Epidermal melanocyte (primary cell): Measurements from ENCODE around the gene THOP1.
A peak's percentile ranks its signal among the peaks of the same experiment; 100 is the strongest.
"Not testable (repeated sequence)": the region's sequence is repeated elsewhere in the genome, so short reads cannot be mapped to it uniquely, and the experiment has no call there.

Source experiments
- DNase-seq: peaks from one replicate; pipeline ENCODE4 v3.0.0; 2011; ENCODE audit warnings: low spot score; ENCODE audit not compliant: insufficient read length

The THOP1 gene

GRCh38 chr19:2782936-2783780, 2.1 kb upstream of the THOP1 start, which contains the start of gene SGTA:
Gene SGTA, minus strand, starts transcription at chr19:2783273. Its CDS starts 14,205 bp downstream, at chr19:2769068.
- peak; percentile 99 for DNase-seq

- DNase-seq: no peak
Observed at GRCh38 chr19:2783781-2784145, 1.5 kb upstream of the THOP1 start.

- DNase-seq: no peak
Observed at GRCh38 chr19:2787115-2787514, 1.8 kb downstream of the THOP1 start.

- no peak for DNase-seq
Observed at GRCh38 chr19:2788237-2788636, 2.9 kb downstream of the THOP1 start.

GRCh38 chr19:2790194-2790556, 4.9 kb downstream of the THOP1 start:
- no peak for DNase-seq

GRCh38 chr19:2790557-2791271, 5.4 kb downstream of the THOP1 start:
- DNase-seq: no peak

- DNase-seq: no peak
Observed at GRCh38 chr19:2791440-2791839, 6.1 kb downstream of the THOP1 start.

GRCh38 chr19:2791876-2792275, 6.6 kb downstream of the THOP1 start:
- DNase-seq: no peak

GRCh38 chr19:2792666-2793065, 7.4 kb downstream of the THOP1 start:
- DNase-seq: not testable (repeated sequence)

GRCh38 chr19:2793126-2793525, 7.8 kb downstream of the THOP1 start:
- DNase-seq: no peak

- no peak for DNase-seq
Observed at GRCh38 chr19:2793577-2793976, 8.3 kb downstream of the THOP1 start.

- DNase-seq: no peak
Observed at GRCh38 chr19:2795827-2796658, 10.7 kb downstream of the THOP1 start.

GRCh38 chr19:2796659-2797266, 11.5 kb downstream of the THOP1 start:
- no peak for DNase-seq

- DNase-seq: no peak
Observed at GRCh38 chr19:2797280-2797679, 12.0 kb downstream of the THOP1 start.

- no peak for DNase-seq
Observed at GRCh38 chr19:2798158-2798685, 12.9 kb downstream of the THOP1 start.

GRCh38 chr19:2798733-2799132, 13.4 kb downstream of the THOP1 start:
- no peak for DNase-seq

GRCh38 chr19:2799273-2800020, 14.1 kb downstream of the THOP1 start:
- DNase-seq: no peak

- DNase-seq: no peak
Observed at GRCh38 chr19:2800506-2800905, 15.2 kb downstream of the THOP1 start.

GRCh38 chr19:2802826-2803225, 17.5 kb downstream of the THOP1 start:
- no peak for DNase-seq

GRCh38 chr19:2803486-2804155, 18.3 kb downstream of the THOP1 start:
- DNase-seq: no peak
